Activated CD8-positive, alpha-beta T cell treated with anti-CD3 and anti-CD28 coated beads for 36 hours (primary cell): ENCODE measurements around the gene CIZ1. TPM values are rescaled to one million over a fixed set of nuclear protein-coding genes. Genes with fewer than 3 reads are reported as not detected.

Experiments used
- ATAC-seq: fragments of 200-7000 bp; cut with Tn5 transposase; one replicate; pipeline ENCODE4 v1.10.0; 2021; ENCODE audit warnings: mild to moderate bottlenecking, moderate library complexity
- CTCF ChIA-PET: fragments of 350-600 bp; sonication (Branson Sonifier 250); formaldehyde crosslinking; loops from one replicate; lab custom pipeline; 2021; ENCODE audit warnings: antibody characterized with exemption; lab: Charles Lee
- POLR2A ChIA-PET: fragments of 350-600 bp; sonication (Branson Sonifier 250); formaldehyde crosslinking; loops from one replicate; lab custom pipeline; 2021; ENCODE audit warnings: antibody characterized with exemption; lab: Charles Lee
- DNase-seq: peaks from one replicate; pipeline ENCODE4 v3.0.0-alpha.2; 2020
- H3K27ac Mint-ChIP-seq: one replicate; pipeline ENCODE4 v1.8.0; 2021; ENCODE audit warnings: mild to moderate bottlenecking, mixed read lengths
- H3K27me3 Mint-ChIP-seq: one replicate; pipeline ENCODE4 v1.8.0; 2021; ENCODE audit warnings: mixed read lengths
- H3K36me3 Mint-ChIP-seq: one replicate; pipeline ENCODE4 v1.8.0; 2021; ENCODE audit warnings: low read depth, mixed read lengths
- H3K4me1 Mint-ChIP-seq: one replicate; pipeline ENCODE4 v1.8.0; 2021; ENCODE audit warnings: low read depth, mixed read lengths
- H3K4me3 Mint-ChIP-seq: one replicate; pipeline ENCODE4 v1.8.0; 2021; ENCODE audit warnings: mild to moderate bottlenecking, moderate library complexity, mixed read lengths
- H3K9me3 Mint-ChIP-seq: one replicate; pipeline ENCODE4 v1.8.0; 2021; ENCODE audit warnings: mixed read lengths
- CTCF ChIP-seq: fragments of 200-600 bp; IDR thresholded peaks from one replicate; pipeline ENCODE4 v1.8.0; 2022; ENCODE audit warnings: antibody characterized with exemption, mild to moderate bottlenecking
- intact Hi-C: fragments of 100-400 bp; cut with micrococcal nuclease; formaldehyde crosslinking; loops from one replicate; pipeline ENCODE4 v1.10.0; 2022
- total RNA-seq, 2 experiments: library from RNA; stranded (reverse); gene quantifications; one replicate each; pipeline ENCODE4 v1.2.3, GENCODE V29; 2021

CIZ1 gene
- total RNA-seq, 2 experiments from 2014 or later: 75.7 to 77.1 TPM

- ATAC-seq (no peak), DNase-seq (no peak)
- intact Hi-C loops: no loop called here
- H3K4me3 Mint-ChIP-seq: no peak overlapping the region
- H3K27me3 Mint-ChIP-seq: peaks cover 2% of the 10 kb centered on the region
- no peak for TF ChIP-seq CTCF
- no peaks in the 10 kb centered on the region for H3K9me3 Mint-ChIP-seq
- H3K4me1 Mint-ChIP-seq: peaks cover 11% of the 10 kb centered on the region
- CTCF ChIA-PET: interaction anchor here (1.0 kb wide), 1 partner anchor 12 kb away, joined by 4 read pairs; no protein-coding TSS in a partner anchor
- POLR2A ChIA-PET: interaction anchor here (1.9 kb wide), 1 partner anchor 9 kb away, joined by 4 read pairs; no protein-coding TSS in a partner anchor
- H3K27ac Mint-ChIP-seq: no peak overlapping the region
- no peaks in the 10 kb centered on the region for H3K36me3 Mint-ChIP-seq
These were observed 24.4 kb upstream of the CIZ1 start for GRCh38 chr9:128215491-128216409.

- H3K27me3 Mint-ChIP-seq: peaks cover 2% of the 10 kb centered on the region
- no peak for TF ChIP-seq CTCF
- ChIA-PET CTCF (interaction anchor here (1.1 kb wide), 1 partner anchor 24 kb away, joined by 4 read pairs; the partner anchor contains the start of gene CIZ1), POLR2A (interaction anchor here (1.2 to 1.9 kb wide), 2 partner anchors 8 to 164 kb away, joined by 3 to 4 read pairs; no protein-coding TSS in a partner anchor)
- no peak overlapping the region for H3K27ac Mint-ChIP-seq
- no peak overlapping the region for H3K4me3 Mint-ChIP-seq
- H3K9me3 Mint-ChIP-seq: no peaks in the 10 kb centered on the region
- DNase-seq (no peak), ATAC-seq (no peak)
- intact Hi-C loops: no loop called here
- peaks cover 11% of the 10 kb centered on the region for H3K4me1 Mint-ChIP-seq
- no peaks in the 10 kb centered on the region for H3K36me3 Mint-ChIP-seq
These were observed 23.5 kb upstream of the CIZ1 start for GRCh38 chr9:128214571-128215490.

GRCh38 chr9:128213746-128214497 is 22.6 kb upstream of the CIZ1 start:
- ATAC-seq (no peak), DNase-seq (no peak)
- Mint-ChIP-seq H3K4me1 (peaks cover 9% of the 10 kb centered on the region), H3K9me3 (no peaks in the 10 kb centered on the region), H3K36me3 (no peaks in the 10 kb centered on the region), H3K27me3 (peaks cover 2% of the 10 kb centered on the region), H3K27ac (no peak overlapping the region), H3K4me3 (no peak overlapping the region)
- no peak for TF ChIP-seq CTCF
- POLR2A ChIA-PET: interaction anchor here (0.5 to 1.2 kb wide), 2 partner anchors 36 to 165 kb away, joined by 3 read pairs; no protein-coding TSS in a partner anchor
- intact Hi-C loops: no loop called here
- CTCF ChIA-PET: interaction anchor here (1.1 kb wide), 1 partner anchor 23 kb away, joined by 4 read pairs; the partner anchor contains the start of gene CIZ1

GRCh38 chr9:128211981-128212281 is 20.6 kb upstream of the CIZ1 start:
- no peak overlapping the region for H3K27ac Mint-ChIP-seq
- no peak overlapping the region for H3K4me3 Mint-ChIP-seq
- ChIA-PET POLR2A (no interaction called here), CTCF (interaction anchor here (0.7 to 2.1 kb wide), 2 partner anchors 12 to 129 kb away, joined by 3 to 5 read pairs; no protein-coding TSS in a partner anchor)
- H3K36me3 Mint-ChIP-seq: no peaks in the 10 kb centered on the region
- H3K27me3 Mint-ChIP-seq: peaks cover 2% of the 10 kb centered on the region
- no peak for TF ChIP-seq CTCF
- no peak for DNase-seq
- no peak for ATAC-seq
- intact Hi-C loops: no loop called here
- H3K9me3 Mint-ChIP-seq: no peaks in the 10 kb centered on the region
- H3K4me1 Mint-ChIP-seq: no peaks in the 10 kb centered on the region
